Activated T-helper 1 cell treated with anti-CD3 and anti-CD28 coated beads, Interleukin-2, amount 50 U/mL, for 16 hours (primary cell): ENCODE results near the gene FOXJ1.
A peak's percentile ranks its signal among the peaks of the same experiment; 100 is the strongest.

ENCODE experiments used
- DNase-seq, 2 donors: peaks; one replicate each; pipeline ENCODE4 v3.0.0-alpha.2; 2020; ENCODE audit warnings: low read depth in 1 of 2, low spot score in 1 of 2

FOXJ1 gene

GRCh38 chr17:76161619-76162266 is 20.7 kb upstream of the FOXJ1 start:
- DNase-seq, result no peak

GRCh38 chr17:76160896-76161528 is 20.0 kb upstream of the FOXJ1 start:
- no peak for DNase-seq

GRCh38 chr17:76159157-76159556 is 18.1 kb upstream of the FOXJ1 start:
- no peak for DNase-seq

- DNase-seq, result no peak
Observed at GRCh38 chr17:76157759-76158158, 16.7 kb upstream of the FOXJ1 start.

- DNase-seq, result no peak
Observed at GRCh38 chr17:76156662-76156991, 15.6 kb upstream of the FOXJ1 start.

GRCh38 chr17:76155988-76156661 is 15.1 kb upstream of the FOXJ1 start:
- DNase-seq, result no peak

GRCh38 chr17:76154936-76155845 is 14.1 kb upstream of the FOXJ1 start:
- DNase-seq, result no peak

- DNase-seq, result no peak
Observed at GRCh38 chr17:76154292-76154691, 13.2 kb upstream of the FOXJ1 start.

- DNase-seq, result no peak
Observed at GRCh38 chr17:76153640-76154039, 12.6 kb upstream of the FOXJ1 start.

- no peak for DNase-seq
Observed at GRCh38 chr17:76153202-76153601, 12.2 kb upstream of the FOXJ1 start.

DNA sequence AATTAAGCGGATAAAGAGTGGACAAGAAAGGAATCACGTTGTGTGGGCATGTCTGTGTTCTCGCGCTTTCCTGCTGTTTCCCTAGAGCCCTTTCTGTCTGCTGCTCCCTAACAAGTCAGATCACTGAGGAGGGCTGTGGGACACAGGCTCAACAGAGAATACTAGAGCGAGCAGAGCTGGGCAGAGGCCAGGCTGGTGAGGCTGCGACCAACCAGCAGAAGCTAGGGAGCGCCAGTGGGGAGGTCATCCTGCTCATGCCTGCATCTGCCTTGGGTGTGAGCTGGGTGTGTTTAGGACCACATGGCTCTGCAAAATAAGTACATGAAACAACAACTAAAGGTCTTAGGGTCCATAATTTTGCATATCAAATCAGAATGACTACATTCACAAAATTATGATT is 11.5 kb upstream of the FOXJ1 start:
- no peak for DNase-seq

DNA sequence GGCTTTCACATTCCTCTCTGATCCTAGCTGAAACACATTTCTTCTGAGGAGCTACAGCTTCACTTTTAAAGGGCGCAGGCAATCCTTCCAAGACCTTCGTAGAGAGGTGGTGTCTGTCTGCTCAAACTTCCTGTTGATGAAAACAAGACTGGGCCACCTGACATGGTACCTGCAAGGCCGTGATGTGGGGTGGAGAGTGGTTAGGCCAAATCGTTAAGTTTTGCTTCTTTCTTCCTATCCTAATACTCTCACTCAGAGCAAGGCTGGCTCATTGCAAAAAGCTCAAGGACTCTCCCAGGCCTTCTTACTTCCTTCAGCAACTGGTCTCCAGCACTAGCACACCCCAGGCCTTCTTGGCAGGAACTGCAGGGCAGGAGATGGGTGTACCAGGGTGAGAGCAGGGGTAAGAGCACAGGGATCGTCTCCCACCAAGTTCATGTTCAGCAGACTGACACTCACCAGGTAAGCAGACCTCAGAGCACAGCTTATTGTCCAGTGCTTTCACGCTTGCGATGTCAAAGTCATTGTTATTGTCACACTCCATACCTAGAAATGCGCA is 10.9 kb upstream of the FOXJ1 start:
- DNase-seq, result no peak

DNA sequence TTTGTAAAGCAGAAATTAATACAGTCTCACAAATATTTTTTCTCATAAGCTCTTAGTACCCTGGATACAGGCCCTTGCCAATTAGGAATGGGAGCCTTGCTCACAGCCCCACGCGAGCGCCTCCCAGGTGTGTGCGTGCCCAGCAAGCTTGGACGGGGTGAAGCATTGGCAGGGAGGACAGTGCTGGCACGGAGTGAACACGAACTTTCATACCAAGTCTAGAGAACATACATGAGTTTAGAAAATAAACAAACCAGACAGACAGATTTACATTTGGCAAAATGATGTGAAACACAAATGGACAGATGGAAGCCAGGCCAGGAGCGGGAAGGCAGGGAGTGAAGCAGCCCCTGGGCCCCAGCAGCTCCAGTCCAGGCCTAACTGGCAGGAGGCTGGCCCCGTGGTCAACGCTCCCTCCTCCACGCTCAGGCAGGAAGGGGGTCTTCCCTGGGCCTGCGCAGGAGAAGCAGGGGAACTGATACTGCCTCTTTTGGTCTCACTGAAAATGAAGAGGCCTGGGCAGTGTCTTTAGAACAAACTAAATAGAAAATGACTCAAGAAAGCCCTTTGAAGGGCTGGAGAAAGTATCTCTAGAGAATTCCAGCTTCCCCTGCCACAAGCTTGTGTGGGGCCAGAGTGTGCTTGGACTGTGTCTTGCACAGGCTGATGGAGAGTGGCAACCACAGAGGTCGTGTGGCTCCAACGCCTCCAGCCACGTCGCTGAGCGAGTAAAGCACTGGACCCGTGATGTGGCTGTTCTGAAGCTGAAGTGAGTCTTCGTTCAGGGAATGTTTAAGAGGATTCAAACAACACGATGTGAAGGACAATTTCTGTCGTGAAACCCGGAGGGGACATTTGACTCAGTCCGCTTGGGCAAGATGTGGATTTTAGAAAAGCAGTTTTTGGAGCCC is 9.9 kb upstream of the FOXJ1 start:
- no peak for DNase-seq

DNA sequence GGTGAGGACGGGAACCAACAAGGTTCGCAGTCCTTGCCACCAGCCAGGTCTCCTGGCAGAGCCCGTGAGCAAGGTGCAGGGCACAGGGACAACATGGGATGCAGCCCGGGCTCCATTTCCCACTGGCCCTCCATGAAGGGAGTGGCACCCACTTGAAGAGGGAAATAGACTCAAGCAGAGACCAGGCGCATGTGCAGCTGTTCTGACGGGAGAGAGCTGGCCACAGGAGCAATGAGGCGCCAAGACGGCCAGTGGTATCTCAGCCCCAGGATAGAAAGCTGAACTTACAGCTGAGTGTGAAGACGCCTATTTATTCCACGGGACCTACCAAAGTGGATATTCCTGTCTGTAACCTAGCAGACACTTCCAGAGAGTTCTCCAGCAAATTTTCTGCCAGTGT is 8.2 kb upstream of the FOXJ1 start:
- no peak for DNase-seq

GRCh38 chr17:76148015-76148326 is 6.9 kb upstream of the FOXJ1 start:
- no peak for DNase-seq

DNA sequence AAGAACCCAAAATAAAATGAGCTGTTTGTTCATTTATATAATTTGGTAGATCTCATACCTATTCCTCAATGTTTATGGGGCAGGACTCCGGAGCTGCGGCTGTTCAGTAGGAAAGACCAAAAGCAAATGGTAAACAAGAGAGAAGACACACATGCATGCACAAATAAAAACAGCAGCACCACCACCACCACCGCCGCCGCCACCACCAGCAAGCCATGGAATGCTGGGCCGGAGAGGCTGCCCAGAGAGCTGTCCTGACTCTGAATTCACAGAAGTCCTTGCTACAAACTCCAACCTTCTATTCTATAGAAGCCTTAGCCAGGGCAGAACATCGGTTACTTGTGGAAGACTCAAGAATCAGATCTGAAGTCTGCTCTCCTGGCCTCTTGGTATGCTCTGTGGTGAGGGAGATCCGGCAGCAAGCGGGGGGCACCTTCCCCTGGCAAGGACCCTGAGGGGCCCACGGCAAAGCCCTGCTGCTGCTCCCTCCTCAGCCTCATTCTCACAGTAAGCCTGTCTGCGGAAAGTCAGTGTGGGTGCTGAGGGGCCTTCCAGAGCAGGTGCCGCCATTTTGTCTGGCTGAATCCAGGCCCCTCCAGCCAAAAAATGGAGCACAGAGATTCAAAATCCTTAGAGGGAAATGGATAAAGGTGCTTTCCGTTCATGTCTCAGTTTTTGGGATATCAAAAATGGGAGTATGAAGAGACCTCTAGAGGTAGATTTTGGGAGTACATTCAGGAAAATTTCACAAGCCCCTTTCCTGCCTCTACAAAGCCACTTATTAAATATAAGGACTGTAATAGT is 6.4 kb upstream of the FOXJ1 start:
- no peak for DNase-seq

DNA sequence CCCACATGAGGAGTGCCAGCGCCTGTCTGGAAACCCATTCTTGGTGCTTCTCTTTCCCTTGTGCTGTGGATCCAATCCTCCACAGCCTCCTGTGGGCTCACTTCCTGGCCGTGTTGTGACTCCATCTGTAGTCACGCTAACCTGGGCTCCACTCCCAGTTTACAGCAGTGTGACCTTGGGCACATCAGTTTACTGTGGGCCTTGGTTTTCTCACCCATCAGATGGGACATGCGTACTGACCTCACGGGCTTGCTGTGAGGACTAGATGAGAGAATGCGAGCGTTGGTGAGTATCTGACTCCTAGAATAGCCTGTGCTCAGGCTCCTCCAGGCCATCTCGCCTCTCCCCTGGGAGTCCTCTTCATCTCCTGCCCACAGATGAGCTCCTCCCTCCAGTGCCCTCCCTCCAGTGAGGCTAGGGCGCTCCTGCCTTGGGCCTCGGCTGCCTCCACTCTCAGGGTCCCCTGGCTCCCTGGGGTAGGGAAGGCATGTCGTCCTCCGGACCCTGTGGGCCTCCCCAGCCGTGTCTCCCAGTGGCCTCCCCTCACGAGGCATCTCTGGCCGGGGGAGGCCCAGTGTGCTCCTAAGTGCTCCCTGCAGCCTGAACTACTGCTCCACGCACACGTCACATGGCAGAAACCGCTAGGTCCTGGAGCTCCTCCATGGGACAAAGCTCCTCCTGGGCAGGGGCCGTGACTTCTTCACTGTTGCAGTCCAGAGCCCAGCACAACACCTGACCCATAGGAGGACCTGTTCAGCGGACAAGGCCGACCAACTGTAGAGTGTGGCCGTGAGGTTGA is 5.2 kb upstream of the FOXJ1 start:
- DNase-seq, result no peak

DNA sequence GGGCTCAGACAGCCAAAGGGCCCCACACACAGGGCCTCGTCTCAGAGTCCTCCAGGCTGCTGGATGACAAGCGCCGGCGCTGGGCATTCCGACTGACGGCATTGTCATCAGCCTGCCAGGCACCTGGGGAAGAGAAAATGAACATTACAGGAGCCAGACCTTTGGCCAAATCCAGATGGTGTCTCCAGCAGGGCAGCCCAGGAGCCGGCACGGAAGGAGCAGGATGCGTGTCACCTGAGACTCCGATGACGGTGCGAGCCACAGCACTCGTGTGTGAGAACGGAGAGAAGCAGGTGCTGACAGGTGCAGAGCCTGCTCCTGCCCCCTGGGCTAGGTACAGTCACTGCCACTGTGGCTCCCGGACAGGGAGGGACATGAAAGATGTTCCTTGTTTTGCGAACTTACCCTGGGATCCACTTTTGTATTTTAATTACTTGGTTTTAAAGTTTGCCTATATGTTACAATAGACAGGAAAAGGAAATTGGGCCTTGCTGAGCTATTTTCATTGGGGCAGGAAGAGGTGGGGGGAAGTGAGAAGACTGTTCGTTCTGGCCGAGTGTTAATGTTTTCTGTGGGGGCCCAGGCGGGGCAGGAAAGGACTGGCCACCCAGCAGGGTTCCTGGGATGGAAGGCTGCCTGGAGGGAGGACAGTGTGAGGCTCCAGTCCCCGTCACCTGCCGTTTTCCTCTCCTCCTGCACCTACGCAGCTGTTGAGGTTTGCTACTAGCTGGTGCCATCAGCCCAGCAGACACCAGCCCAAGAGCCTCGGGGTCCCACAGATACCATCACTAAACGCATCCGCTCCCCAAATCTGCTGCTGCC is 4.4 kb upstream of the FOXJ1 start:
- DNase-seq, result peak; percentile 25 to 36
